HUES6 (cell line): ENCODE results near the gene GNAO1.

Source experiments
- H3K27ac ChIP-seq: 2 replicates; pipeline ENCODE4 v1.7.0; 2013; ENCODE audit warnings: low read depth, mild to moderate bottlenecking, low read length, inconsistent platforms
- H3K27me3 ChIP-seq: 2 replicates; pipeline ENCODE4 v1.6.1; 2013; ENCODE audit warnings: low read length; ENCODE audit not compliant: control insufficient read depth, insufficient read depth
- H3K36me3 ChIP-seq: 2 replicates; pipeline ENCODE4 v1.6.1; 2013; ENCODE audit warnings: low read length; ENCODE audit not compliant: control insufficient read depth, insufficient read depth
- H3K4me1 ChIP-seq: 2 replicates; pipeline ENCODE4 v1.6.1; 2013; ENCODE audit warnings: low read length; ENCODE audit not compliant: control insufficient read depth, insufficient read depth
- H3K4me3 ChIP-seq: 2 replicates; pipeline ENCODE4 v1.5.1; 2013; ENCODE audit warnings: low read depth, low read length
- H3K9ac ChIP-seq: one replicate; pipeline ENCODE4 v1.6.1; 2013; ENCODE audit warnings: mild to moderate bottlenecking, low read length
- H3K9me3 ChIP-seq: 2 replicates; pipeline ENCODE4 v1.6.1; 2013; ENCODE audit warnings: low read depth, low read length; ENCODE audit not compliant: control insufficient read depth, insufficient read depth

Gene GNAO1

GRCh38 chr16:56360117-56361008 lies 169.1 kb downstream of the GNAO1 start:
- Histone ChIP-seq H3K4me3 (no peak overlapping the region), H3K9ac (no peak overlapping the region), H3K4me1 (peaks cover 22% of the 10 kb centered on the region), H3K27me3 (no peaks in the 10 kb centered on the region), H3K36me3 (peaks cover 33% of the 10 kb centered on the region), H3K27ac (no peak overlapping the region), H3K9me3 (no peaks in the 10 kb centered on the region)

DNA sequence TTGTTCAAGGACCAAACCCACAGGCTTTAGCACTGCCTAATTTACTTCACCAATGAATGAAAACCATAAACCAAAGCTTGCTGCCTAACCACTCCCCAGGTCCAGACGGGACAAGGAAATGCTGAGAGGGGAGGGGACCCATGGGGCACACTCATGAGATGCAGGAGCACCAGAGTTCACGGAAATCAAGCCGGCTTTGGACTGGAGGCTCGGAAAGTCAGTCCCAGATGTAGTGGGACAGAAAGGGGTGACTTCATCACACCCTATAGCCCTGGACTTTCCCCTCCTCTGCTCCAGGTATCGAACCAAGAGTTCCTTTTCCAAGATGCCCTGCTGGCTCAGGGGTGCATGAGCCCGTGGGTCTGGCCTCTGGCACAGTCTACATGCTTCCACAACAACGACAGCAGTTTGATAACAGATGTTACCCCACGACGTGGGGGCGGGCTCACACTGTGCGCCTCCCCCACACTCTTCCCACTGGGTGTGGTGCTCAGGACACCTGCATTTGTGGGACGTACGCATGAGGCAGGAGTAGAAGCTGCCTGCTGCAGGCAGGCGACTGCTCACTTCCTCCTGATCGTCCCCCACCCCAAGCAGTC lies 170.9 kb downstream of the GNAO1 start:
- peaks cover 9% of the 10 kb centered on the region for H3K4me1 ChIP-seq
- peak overlapping the region; percentile 10 for H3K9ac ChIP-seq
- no peak overlapping the region for H3K27ac ChIP-seq
- H3K9me3 ChIP-seq, result no peaks in the 10 kb centered on the region
- H3K36me3 ChIP-seq, result peaks cover 43% of the 10 kb centered on the region
- H3K27me3 ChIP-seq, result no peaks in the 10 kb centered on the region
- H3K4me3 ChIP-seq, result no peak overlapping the region

DNA sequence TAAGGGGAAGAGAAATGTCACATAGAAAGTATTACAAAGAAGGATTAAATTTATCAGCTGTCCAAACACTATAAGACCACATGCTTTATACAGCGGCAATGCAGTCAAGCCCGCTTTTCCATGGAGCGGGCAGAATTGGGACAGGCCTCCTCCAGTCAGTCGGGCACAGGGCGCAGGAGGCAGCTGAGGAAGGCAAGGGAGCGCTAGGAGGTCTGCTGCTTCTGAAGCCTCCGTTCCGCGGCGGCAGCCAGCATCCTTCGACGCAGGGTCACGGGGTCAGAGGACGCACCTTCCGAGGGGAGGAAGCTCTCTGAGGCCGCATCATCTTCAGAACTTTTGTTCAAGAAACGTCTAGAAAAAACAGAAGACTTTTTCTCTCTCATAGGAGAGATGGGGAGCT lies 171.4 kb downstream of the GNAO1 start:
- Histone ChIP-seq H3K27me3 (no peaks in the 10 kb centered on the region), H3K9ac (no peak overlapping the region), H3K36me3 (peaks cover 48% of the 10 kb centered on the region)

GRCh38 chr16:56363181-56363716 lies 172.0 kb downstream of the GNAO1 start:
- Histone ChIP-seq H3K27me3 (no peaks in the 10 kb centered on the region), H3K27ac (no peak overlapping the region), H3K4me1 (no peaks in the 10 kb centered on the region), H3K9ac (no peak overlapping the region), H3K36me3 (peaks cover 54% of the 10 kb centered on the region), H3K9me3 (no peaks in the 10 kb centered on the region), H3K4me3 (no peak overlapping the region)

More for the DNA sequence above, 171.4 kb downstream of the GNAO1 start:
- Histone ChIP-seq H3K4me3 (no peak overlapping the region), H3K27ac (no peak overlapping the region), H3K4me1 (peaks cover 4% of the 10 kb centered on the region), H3K9me3 (no peaks in the 10 kb centered on the region)

DNA sequence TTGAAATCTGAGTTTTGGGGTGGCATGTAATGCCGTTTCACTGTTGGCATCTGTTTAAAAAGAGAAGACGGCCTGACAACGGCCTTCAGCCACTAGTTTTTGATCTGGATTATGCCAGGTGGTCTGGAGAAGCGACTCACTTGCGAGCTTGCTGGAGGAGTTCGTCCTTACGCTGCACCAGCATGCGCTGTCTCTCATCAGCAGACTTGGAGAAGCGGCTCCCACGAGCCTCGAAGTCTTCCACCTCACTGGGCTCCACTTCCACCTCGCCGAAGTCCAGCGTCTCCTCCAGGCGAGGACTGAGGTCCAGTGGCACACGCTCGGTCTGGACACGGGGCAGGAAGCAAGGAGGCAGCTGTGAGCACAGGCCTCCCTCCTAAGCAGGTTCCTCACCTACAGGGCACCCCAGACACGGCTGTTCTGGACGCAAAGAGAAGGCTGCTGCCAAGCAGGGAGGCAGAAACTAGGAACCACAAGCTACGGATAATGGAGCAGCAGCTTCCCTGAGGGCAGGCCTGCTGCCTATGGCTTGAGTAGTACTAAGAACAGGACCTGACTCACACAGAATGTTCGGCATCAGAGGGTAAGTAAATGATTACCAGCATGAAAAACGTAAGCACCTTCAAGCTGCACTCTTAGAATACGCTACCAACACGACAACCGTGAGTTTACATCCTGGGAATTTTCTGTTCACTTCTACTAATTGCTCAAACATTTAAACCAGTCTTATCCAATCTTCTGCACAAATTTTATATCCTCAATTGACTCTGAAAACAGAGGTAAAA lies 172.7 kb downstream of the GNAO1 start:
- Histone ChIP-seq H3K9me3 (no peaks in the 10 kb centered on the region), H3K9ac (no peak overlapping the region), H3K4me3 (no peak overlapping the region), H3K27me3 (no peaks in the 10 kb centered on the region), H3K27ac (no peak overlapping the region), H3K36me3 (peaks cover 59% of the 10 kb centered on the region), H3K4me1 (no peaks in the 10 kb centered on the region)

- no peaks in the 10 kb centered on the region for H3K27me3 ChIP-seq
- peaks cover 62% of the 10 kb centered on the region for H3K36me3 ChIP-seq
- H3K27ac ChIP-seq, result no peak overlapping the region
- no peak overlapping the region for H3K9ac ChIP-seq
- no peaks in the 10 kb centered on the region for H3K9me3 ChIP-seq
- no peaks in the 10 kb centered on the region for H3K4me1 ChIP-seq
- H3K4me3 ChIP-seq, result no peak overlapping the region
Observed at GRCh38 chr16:56364865-56365264, 173.6 kb downstream of the GNAO1 start.

DNA sequence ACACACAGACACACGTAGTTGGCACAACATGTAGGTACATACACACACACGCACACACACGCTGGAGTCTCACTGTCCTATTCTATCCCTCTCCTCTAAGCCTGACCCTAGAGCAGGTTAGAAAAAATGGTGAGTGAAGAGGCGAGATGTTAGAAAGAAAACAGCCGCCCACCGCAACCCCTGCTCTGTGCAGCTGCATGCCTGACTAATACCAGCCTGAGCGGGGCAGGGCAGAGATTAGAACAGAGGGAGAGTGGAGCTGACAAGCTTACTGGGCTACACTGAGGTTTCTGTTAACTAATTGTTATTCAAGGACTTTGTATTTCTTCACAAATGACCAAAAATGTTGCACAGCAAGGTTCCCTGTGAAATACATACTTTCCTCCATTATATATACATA lies 174.3 kb downstream of the GNAO1 start:
- H3K27ac ChIP-seq, result no peak overlapping the region
- peaks cover 62% of the 10 kb centered on the region for H3K36me3 ChIP-seq
- no peak overlapping the region for H3K4me3 ChIP-seq
- no peaks in the 10 kb centered on the region for H3K9me3 ChIP-seq
- no peaks in the 10 kb centered on the region for H3K4me1 ChIP-seq
- no peak overlapping the region for H3K9ac ChIP-seq
- no peaks in the 10 kb centered on the region for H3K27me3 ChIP-seq

- H3K9ac ChIP-seq, result no peak overlapping the region
- H3K36me3 ChIP-seq, result peaks cover 62% of the 10 kb centered on the region
- no peak overlapping the region for H3K4me3 ChIP-seq
- no peaks in the 10 kb centered on the region for H3K27me3 ChIP-seq
- H3K4me1 ChIP-seq, result no peaks in the 10 kb centered on the region
- no peak overlapping the region for H3K27ac ChIP-seq
- no peaks in the 10 kb centered on the region for H3K9me3 ChIP-seq
Observed at GRCh38 chr16:56366945-56367344, 175.7 kb downstream of the GNAO1 start.

DNA sequence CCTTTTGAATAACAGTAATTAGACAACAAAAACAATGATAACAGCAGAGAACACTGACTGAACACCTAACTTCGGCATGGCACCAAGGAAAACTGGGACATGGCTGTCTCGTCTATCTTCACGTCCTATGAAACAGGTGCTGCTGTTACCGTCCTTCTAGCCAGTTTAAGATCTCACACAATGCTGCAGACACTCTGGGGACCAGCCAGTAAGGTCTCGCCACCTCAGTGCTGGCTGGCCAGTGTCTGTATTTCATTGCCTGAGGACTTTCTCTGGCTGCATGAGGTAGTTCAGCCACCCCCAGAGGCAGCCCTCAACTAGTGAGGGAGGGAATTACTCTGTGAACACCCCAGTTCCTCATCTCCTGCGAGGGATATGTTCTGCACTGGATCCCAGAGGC lies 176.5 kb downstream of the GNAO1 start:
- H3K36me3 ChIP-seq, result peaks cover 55% of the 10 kb centered on the region
- no peak overlapping the region for H3K9ac ChIP-seq
- H3K27ac ChIP-seq, result no peak overlapping the region
- H3K27me3 ChIP-seq, result no peaks in the 10 kb centered on the region
- no peaks in the 10 kb centered on the region for H3K4me1 ChIP-seq
- H3K4me3 ChIP-seq, result no peak overlapping the region
- H3K9me3 ChIP-seq, result no peaks in the 10 kb centered on the region

GRCh38 chr16:56368545-56368944 lies 177.3 kb downstream of the GNAO1 start:
- Histone ChIP-seq H3K27ac (no peak overlapping the region), H3K27me3 (no peaks in the 10 kb centered on the region), H3K9ac (no peak overlapping the region), H3K36me3 (peaks cover 47% of the 10 kb centered on the region), H3K4me1 (peaks cover 3% of the 10 kb centered on the region; the same call in 1 of the 2 replicates), H3K9me3 (no peaks in the 10 kb centered on the region), H3K4me3 (no peak overlapping the region)
